ENCODE data around the gene TMEM150B.

DNA sequence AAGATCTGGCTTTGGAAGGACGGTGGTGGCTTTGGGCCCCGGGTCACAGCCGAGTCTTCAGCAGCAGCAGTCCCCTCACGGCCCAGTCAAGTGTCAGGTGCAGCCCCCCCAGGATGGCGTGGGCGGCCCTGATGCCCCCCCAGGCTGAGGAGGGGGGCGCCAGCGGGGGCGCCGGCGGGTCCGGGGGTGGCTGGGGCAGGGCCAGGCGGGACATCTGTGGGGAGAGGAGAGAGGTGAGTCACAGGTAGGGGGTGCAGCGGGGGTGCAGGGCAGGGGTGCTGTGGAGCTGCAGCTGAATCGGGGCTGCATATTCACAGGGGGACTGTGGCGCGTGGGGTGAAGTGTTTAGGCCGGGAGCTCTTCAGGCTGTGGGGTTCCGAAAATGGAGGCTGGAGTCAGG lies 40.8 kb upstream of the TMEM150B start:
- TF ChIP-seq, protein P1, sequence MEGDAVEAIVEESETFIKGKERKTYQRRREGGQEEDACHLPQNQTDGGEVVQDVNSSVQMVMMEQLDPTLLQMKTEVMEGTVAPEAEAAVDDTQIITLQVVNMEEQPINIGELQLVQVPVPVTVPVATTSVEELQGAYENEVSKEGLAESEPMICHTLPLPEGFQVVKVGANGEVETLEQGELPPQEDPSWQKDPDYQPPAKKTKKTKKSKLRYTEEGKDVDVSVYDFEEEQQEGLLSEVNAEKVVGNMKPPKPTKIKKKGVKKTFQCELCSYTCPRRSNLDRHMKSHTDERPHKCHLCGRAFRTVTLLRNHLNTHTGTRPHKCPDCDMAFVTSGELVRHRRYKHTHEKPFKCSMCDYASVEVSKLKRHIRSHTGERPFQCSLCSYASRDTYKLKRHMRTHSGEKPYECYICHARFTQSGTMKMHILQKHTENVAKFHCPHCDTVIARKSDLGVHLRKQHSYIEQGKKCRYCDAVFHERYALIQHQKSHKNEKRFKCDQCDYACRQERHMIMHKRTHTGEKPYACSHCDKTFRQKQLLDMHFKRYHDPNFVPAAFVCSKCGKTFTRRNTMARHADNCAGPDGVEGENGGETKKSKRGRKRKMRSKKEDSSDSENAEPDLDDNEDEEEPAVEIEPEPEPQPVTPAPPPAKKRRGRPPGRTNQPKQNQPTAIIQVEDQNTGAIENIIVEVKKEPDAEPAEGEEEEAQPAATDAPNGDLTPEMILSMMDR (conservative IDR thresholded peaks at IDR 0.05; ENCODE audit: low read length) = no peak
- TF ChIP-seq EZH2phosphoT487 (IDR thresholded peaks at IDR 0.05; ENCODE audit: borderline replicate concordance, low read depth, low read length) = no peak
